Measurements from ENCODE around the gene DPYSL3. TPM values are rescaled to one million over a fixed set of nuclear protein-coding genes. Genes with fewer than 3 reads are reported as not detected.

DPYSL3 gene
- 123 and 150 TPM in 2 replicates for polyA plus RNA-seq (2012; rRNA removed)
- polyA plus RNA-seq (2012; cell fraction: cytosol; rRNA removed): 117 and 131 TPM in 2 replicates
- 176 and 191 TPM in 2 replicates for polyA plus RNA-seq (2012; cell fraction: nucleus; rRNA removed)

GRCh38 chr5:147509710-147510651 lies at the start of gene DPYSL3:
Gene DPYSL3, minus strand, starts transcription at chr5:147510068. Its CDS starts 210 bp downstream, at chr5:147509858.
- Histone ChIP-seq H3K4me2 (peak within 1 kb of the TSS; percentile 89), H3K9me3 (no peaks in the 10 kb centered on the region), H3K27ac (ENCODE audit: low read depth in 2 of 2, low read length in 1 of 2) (peak within 1 kb of the TSS; percentile 82 to 86), H3K4me1 (ENCODE audit: control insufficient read depth in 1 of 2, insufficient read depth in 2 of 2, low read depth in 1 of 2, low read length in 1 of 2) (peaks cover 0 to 7% of the 10 kb centered on the region in 2 experiments; a peak in 2 of 4 replicates), H3F3A (replicated peaks; ENCODE audit: insufficient read depth) (peaks cover 10% of the 10 kb centered on the region), H3K9ac (peak within 1 kb of the TSS; percentile 88), H3K27me3 (ENCODE audit: insufficient read depth) (no peaks in the 10 kb centered on the region), H3K4me3 (ENCODE audit: low read depth in 2 of 2, low read length in 1 of 2) (peak within 1 kb of the TSS; percentile 82 to 92), H4K20me1 (ENCODE audit: insufficient read depth) (no peaks in the 10 kb centered on the region), H3K79me2 (ENCODE audit: insufficient read depth) (peaks cover 48% of the 10 kb centered on the region), H2AFZ (ENCODE audit: low read depth) (peak within 1 kb of the TSS; percentile 85; the same call in 1 of the 2 replicates), H3K36me3 (replicated peaks in 1 of 2; ENCODE audit: control insufficient read depth in 1 of 2, insufficient read depth in 2 of 2, low read length in 1 of 2) (peaks cover 0 to 7% of the 10 kb centered on the region in 2 experiments), H3K9me2 (no peaks in the 10 kb centered on the region)
- ChIA-PET CTCF (interaction anchor here (0.6 to 4.5 kb wide), 12 partner anchors 10 to 68 kb away, joined by 3 to 16 read pairs (median 4); no protein-coding TSS in a partner anchor), POLR2A (no interaction called here)
- 5% methylated on average over 29 of the region's 66 CpGs for WGBS (ENCODE audit: low lambda C conversion rate)
- peak; percentile 84 for DNase-seq
- no peak for TF ChIP-seq IRF3 (IDR thresholded peaks at IDR 0.05; ENCODE audit: low read depth, low read length)
- TF ChIP-seq NRF1 (IDR thresholded peaks at IDR 0.05; ENCODE audit: low read depth, low read length): peak; percentile 55
- no peak for TF ChIP-seq EZH2phosphoT487 (IDR thresholded peaks at IDR 0.05; ENCODE audit: borderline replicate concordance, low read depth)
- peak; percentile 44 for TF ChIP-seq CTCF (IDR thresholded peaks at IDR 0.05)
- no peak for TF ChIP-seq JUND (IDR thresholded peaks at IDR 0.05)
- peak; percentile 5; the same call in 1 of the 2 replicates for TF ChIP-seq RCOR1 (IDR thresholded peaks at IDR 0.05; ENCODE audit: low read length)
- peak; percentile 66 for TF ChIP-seq TAF1 (IDR thresholded peaks at IDR 0.05; ENCODE audit: borderline replicate concordance, low read depth, low read length)
- TF ChIP-seq ZBTB33 (IDR thresholded peaks at IDR 0.05; ENCODE audit: borderline replicate concordance, low read depth): no peak
- TF ChIP-seq USF2 (IDR thresholded peaks at IDR 0.05; ENCODE audit: borderline replicate concordance, low read depth, low read length): no peak
- TF ChIP-seq USF1 (IDR thresholded peaks at IDR 0.05; ENCODE audit: borderline replicate concordance, low read depth): no peak
- TF ChIP-seq FOSL2 (IDR thresholded peaks at IDR 0.05; ENCODE audit: borderline replicate concordance, low read depth): no peak
- no peak for TF ChIP-seq CHD2 (IDR thresholded peaks at IDR 0.05; ENCODE audit: low read length, partially characterized antibody)
- TF ChIP-seq POLR2AphosphoS5 (IDR thresholded peaks at IDR 0.05; ENCODE audit: low read depth, low read length): peak; percentile 48
- peak; percentile 83 for TF ChIP-seq SIN3A (IDR thresholded peaks at IDR 0.05; ENCODE audit: borderline replicate concordance, low read depth, low read length)
- TF ChIP-seq YY1 (IDR thresholded peaks at IDR 0.05; ENCODE audit: low read depth): 0 out of 2 replicates have a peak, but pooled peaks have one; percentile 48
- peak; percentile 80 for TF ChIP-seq MAX (IDR thresholded peaks at IDR 0.05; ENCODE audit: low read depth)
- TF ChIP-seq ELF1 (IDR thresholded peaks at IDR 0.05): no peak
- TF ChIP-seq MEF2A (IDR thresholded peaks at IDR 0.05; ENCODE audit: borderline replicate concordance, low read depth): no peak
- peak; percentile 18; the same call in 1 of the 2 replicates for TF ChIP-seq SMC3 (IDR thresholded peaks at IDR 0.05; ENCODE audit: low read depth, low read length)
- no peak for TF ChIP-seq TEAD4 (IDR thresholded peaks at IDR 0.05; ENCODE audit: borderline replicate concordance, insufficient read depth)
- TF ChIP-seq RXRA (IDR thresholded peaks at IDR 0.05; ENCODE audit: borderline replicate concordance, low read depth): no peak
- no peak for TF ChIP-seq FOXM1 (IDR thresholded peaks at IDR 0.05; ENCODE audit: low read depth)
- no peak for TF ChIP-seq TCF12 (IDR thresholded peaks at IDR 0.05)

All from SK-N-SH (cell line).